ENCODE measurements around the gene APEX1. TPM values are rescaled to one million over a fixed set of nuclear protein-coding genes. Genes with fewer than 3 reads are reported as not detected.

APEX1 gene
- total and polyA plus RNA-seq, 2 of the 8 experiments (the other 6 are each of a cell fraction or from before 2014, with no cell fraction given): 384 to 700 TPM

DNA sequence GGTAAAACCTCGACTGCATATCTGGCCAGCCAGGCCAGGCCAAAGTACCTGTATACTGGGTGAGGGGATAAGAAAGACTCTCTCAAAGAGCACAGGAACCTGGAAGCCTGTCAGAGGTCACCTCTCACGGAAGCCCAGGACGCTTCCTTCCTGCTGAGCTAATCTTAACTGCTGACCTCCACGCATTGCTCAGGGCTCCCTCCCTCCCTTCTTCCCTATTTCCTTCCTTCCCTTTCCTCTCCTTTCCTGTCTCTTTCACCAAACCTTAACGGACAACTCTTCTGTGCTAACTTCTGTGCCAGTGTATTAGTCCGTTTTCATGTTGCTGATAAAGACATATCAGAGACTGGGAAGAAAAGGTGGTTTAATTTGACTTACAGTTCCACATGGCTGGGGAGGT, 35.5 kb downstream of the APEX1 start:
- H2BK120ac ChIP-seq (replicated peaks; ENCODE audit: low read depth, low read length): no peak overlapping the region
- no peak overlapping the region for H2BK12ac ChIP-seq (ENCODE audit: low read depth, low read length)
- 73% methylated on average over 6 of the region's 6 CpGs; no CpG with 5 or more reads in 1 of the 2 experiments for WGBS, 2 experiments (ENCODE audit: extremely low coverage in 1 of 2, insufficient coverage in 1 of 2, insufficient read length in 1 of 2, insufficient replicate concordance in 2 of 2, low coverage in 1 of 2, low lambda C conversion rate in 2 of 2, missing lambda C conversion rate in 1 of 2)
- no peak overlapping the region for H3K56ac ChIP-seq (replicated peaks; ENCODE audit: insufficient read length, low read depth, low read length)
- H3K14ac ChIP-seq (ENCODE audit: insufficient read length): no peak overlapping the region
- no peak overlapping the region for H4K8ac ChIP-seq (ENCODE audit: extremely low read depth, insufficient read depth, low read length)
- peaks cover 0 to 5% of the 10 kb centered on the region in 2 experiments; a peak in 2 of 4 replicates for H3K9me3 ChIP-seq (ENCODE audit: insufficient read depth in 2 of 2, low read depth in 1 of 2, low read length in 1 of 2)
- no peaks in the 10 kb centered on the region for H4K20me1 ChIP-seq (replicated peaks in 1 of 2; ENCODE audit: control insufficient read depth in 1 of 2, insufficient read depth in 2 of 2, low read length in 2 of 2)
- DNase-seq (ENCODE audit: low read depth in 1 of 2, low spot score in 2 of 2) (no peak), FAIRE-seq (no peak)
- H3K4me1 ChIP-seq (replicated peaks in 1 of 4; ENCODE audit: control insufficient read depth in 3 of 4, insufficient read depth in 4 of 4, low read length in 3 of 4): peaks cover 0 to 7% (median 3%) of the 10 kb centered on the region in 4 experiments; a peak in 2 of 7 replicates
- ChIA-PET CTCF (ENCODE audit: partially characterized antibody) (interaction anchor here (0.8 to 7.5 kb wide), 2 partner anchors 15 to 116 kb away, joined by 4 to 114 read pairs; no protein-coding TSS in a partner anchor), POLR2A (ENCODE audit: partially characterized antibody) (interaction anchor here (0.9 kb wide), 1 partner anchor 21 kb away, joined by 3 read pairs; no protein-coding TSS in a partner anchor)
- no peak overlapping the region for H3K18ac ChIP-seq (ENCODE audit: extremely low read depth, low read length)
- peak overlapping the region; percentile 70 for H2AFZ ChIP-seq (ENCODE audit: low read length)
- no peak overlapping the region for H3K9ac ChIP-seq (replicated peaks in 1 of 4; ENCODE audit: extremely low read depth in 1 of 4, low read depth in 3 of 4, low read length in 3 of 4)
- H3K27me3 ChIP-seq (replicated peaks in 1 of 4; ENCODE audit: control insufficient read depth in 3 of 4, extremely low read depth in 1 of 4, insufficient read depth in 3 of 4, low read length in 3 of 4): no peaks in the 10 kb centered on the region
- H4K91ac ChIP-seq (replicated peaks; ENCODE audit: insufficient read length, low read length): no peak overlapping the region
- H3K4me2 ChIP-seq (ENCODE audit: insufficient read depth in 1 of 2, low read depth in 2 of 2, low read length in 2 of 2): no peak overlapping the region
- no peak overlapping the region for H2AK5ac ChIP-seq (ENCODE audit: low read depth, low read length)
- no peak overlapping the region for H2BK20ac ChIP-seq (ENCODE audit: low read length)
- no peak overlapping the region for H3K27ac ChIP-seq (ENCODE audit: low read depth, low read length)
- no peak overlapping the region for H2BK15ac ChIP-seq (ENCODE audit: low read length)
- no peak overlapping the region for H3K23ac ChIP-seq (ENCODE audit: insufficient read length)
- no peaks in the 10 kb centered on the region for H3K79me1 ChIP-seq (ENCODE audit: low read depth, low read length)
- H3K36me3 ChIP-seq (ENCODE audit: control insufficient read depth in 2 of 4, insufficient read depth in 4 of 4, low read length in 3 of 4): no peaks in the 10 kb centered on the region
- no peak overlapping the region for H3K4ac ChIP-seq (replicated peaks; ENCODE audit: insufficient read length, low read depth, low read length)
- no peak overlapping the region for H4K5ac ChIP-seq (ENCODE audit: insufficient read length, low read depth, low read length)
- no peaks in the 10 kb centered on the region for H3K79me2 ChIP-seq (ENCODE audit: control insufficient read depth in 1 of 2, insufficient read depth in 2 of 2, low read length in 2 of 2)
- H3K23me2 ChIP-seq (ENCODE audit: low read depth, low read length): peaks cover 2% of the 10 kb centered on the region; the same call in 1 of the 2 replicates
- H2BK5ac ChIP-seq (ENCODE audit: low read depth, low read length): no peak overlapping the region
- H3K4me3 ChIP-seq (ENCODE audit: extremely low read depth in 1 of 4, insufficient read depth in 2 of 4, low read depth in 3 of 4, low read length in 4 of 4): no peak overlapping the region
- TF ChIP-seq KDM1A (IDR thresholded peaks at IDR 0.05; ENCODE audit: borderline replicate concordance, low read length) (no peak), BRCA1 (IDR thresholded peaks at IDR 0.05; ENCODE audit: low read depth, low read length) (no peak)
